Measurements from ENCODE around the gene PROM1.

GRCh38 chr4:16055471-16055870 lies 28.4 kb downstream of the PROM1 start:
- no peak for TF ChIP-seq POLR2A (IDR thresholded peaks at IDR 0.05)
- no peak for TF ChIP-seq CTCF (IDR thresholded peaks at IDR 0.05)

All from heart left ventricle (tissue), 13 donors.